Measurements from ENCODE around the gene KLC4. TPM values are rescaled to one million over a fixed set of nuclear protein-coding genes. Genes with fewer than 3 reads are reported as not detected.

Gene KLC4
- total RNA-seq, 1 experiment from 2014 or later: 17.5 TPM

- Histone ChIP-seq H4K20me1 (ENCODE audit: low read length) (no peaks in the 10 kb centered on the region), H3K27ac (ENCODE audit: low read length) (no peak overlapping the region), H3K9me3 (ENCODE audit: low read length) (no peaks in the 10 kb centered on the region), H2AFZ (ENCODE audit: low read length) (no peak overlapping the region), H3F3A (ENCODE audit: low read length, unreplicated experiment) (no peaks in the 10 kb centered on the region), H3K4me1 (ENCODE audit: insufficient read depth, low read length) (peaks cover 16% of the 10 kb centered on the region), H3K4me3 (ENCODE audit: low read length) (no peak overlapping the region), H3K27me3 (ENCODE audit: low read length) (no peaks in the 10 kb centered on the region), H3K79me2 (ENCODE audit: low read length) (peaks cover 52% of the 10 kb centered on the region), H3K36me3 (ENCODE audit: low read depth, low read length) (peaks cover 25% of the 10 kb centered on the region), H3K9ac (ENCODE audit: low read length) (no peak overlapping the region), H3K4me2 (ENCODE audit: low read length) (no peak overlapping the region), H3K9me2 (replicated peaks; ENCODE audit: low read length) (no peaks in the 10 kb centered on the region)
- ChIA-PET POLR2A (ENCODE audit: unreplicated experiment) (no interaction called here), CTCF (no interaction called here)
- intact Hi-C loops (cut with micrococcal nuclease): no loop called here
- BruUV-seq (replicated peaks): no TSS peak
- no peak for ATAC-seq
- TF ChIP-seq CTCF (conservative IDR thresholded peaks at IDR 0.05; ENCODE audit: low read depth, low read length) (no peak), EZH2phosphoT487 (IDR thresholded peaks at IDR 0.05; ENCODE audit: borderline replicate concordance, low read length) (no peak), EZH2 (IDR thresholded peaks at IDR 0.05; ENCODE audit: low read length, unreplicated experiment) (no peak)
- no peak for DNase-seq
These were observed 39.3 kb upstream of the KLC4 start for GRCh38 chr6:43020052-43020705.

GRCh38 chr6:43020847-43021246 is 38.6 kb upstream of the KLC4 start:
- peak overlapping the region; percentile 81 for H3K4me2 ChIP-seq (ENCODE audit: low read length)
- no peaks in the 10 kb centered on the region for H3K9me2 ChIP-seq (replicated peaks; ENCODE audit: low read length)
- POLR2A ChIA-PET (ENCODE audit: unreplicated experiment): no interaction called here
- H3F3A ChIP-seq (ENCODE audit: low read length, unreplicated experiment): no peaks in the 10 kb centered on the region
- ATAC-seq (peak; percentile 17; the same call in 1 of the 2 replicates), DNase-seq (no peak)
- peaks cover 46% of the 10 kb centered on the region for H3K79me2 ChIP-seq (ENCODE audit: low read length)
- H3K27ac ChIP-seq (ENCODE audit: low read length): peak overlapping the region; percentile 50
- H3K4me1 ChIP-seq (ENCODE audit: insufficient read depth, low read length): peaks cover 16% of the 10 kb centered on the region
- TSS peak; percentile 98 for BruUV-seq (replicated peaks)
- H3K4me3 ChIP-seq (ENCODE audit: low read length): peak overlapping the region; percentile 91
- intact Hi-C loops (cut with micrococcal nuclease): no loop called here
- no peaks in the 10 kb centered on the region for H4K20me1 ChIP-seq (ENCODE audit: low read length)
- H3K9ac ChIP-seq (ENCODE audit: low read length): peak overlapping the region; percentile 90
- H2AFZ ChIP-seq (ENCODE audit: low read length): peak overlapping the region; percentile 72
- TF ChIP-seq EZH2 (IDR thresholded peaks at IDR 0.05; ENCODE audit: low read length, unreplicated experiment) (no peak), CTCF (conservative IDR thresholded peaks at IDR 0.05; ENCODE audit: low read depth, low read length) (no peak), EZH2phosphoT487 (IDR thresholded peaks at IDR 0.05; ENCODE audit: borderline replicate concordance, low read length) (no peak)
- H3K9me3 ChIP-seq (ENCODE audit: low read length): no peaks in the 10 kb centered on the region
- CTCF ChIA-PET: no interaction called here
- H3K27me3 ChIP-seq (ENCODE audit: low read length): no peaks in the 10 kb centered on the region
- peaks cover 29% of the 10 kb centered on the region for H3K36me3 ChIP-seq (ENCODE audit: low read depth, low read length)

Data from PC-3 (cell line).